LNCAP (cell line): ENCODE measurements around the gene TCF25.

Experiments used
- TF ChIP-seq, protein P1 (sequence below): fragments of 450-650 bp; IDR thresholded peaks from 2 replicates; pipeline ENCODE4 v1.5.1; 2017; ENCODE audit warnings: mild to moderate bottlenecking

Gene TCF25

DNA sequence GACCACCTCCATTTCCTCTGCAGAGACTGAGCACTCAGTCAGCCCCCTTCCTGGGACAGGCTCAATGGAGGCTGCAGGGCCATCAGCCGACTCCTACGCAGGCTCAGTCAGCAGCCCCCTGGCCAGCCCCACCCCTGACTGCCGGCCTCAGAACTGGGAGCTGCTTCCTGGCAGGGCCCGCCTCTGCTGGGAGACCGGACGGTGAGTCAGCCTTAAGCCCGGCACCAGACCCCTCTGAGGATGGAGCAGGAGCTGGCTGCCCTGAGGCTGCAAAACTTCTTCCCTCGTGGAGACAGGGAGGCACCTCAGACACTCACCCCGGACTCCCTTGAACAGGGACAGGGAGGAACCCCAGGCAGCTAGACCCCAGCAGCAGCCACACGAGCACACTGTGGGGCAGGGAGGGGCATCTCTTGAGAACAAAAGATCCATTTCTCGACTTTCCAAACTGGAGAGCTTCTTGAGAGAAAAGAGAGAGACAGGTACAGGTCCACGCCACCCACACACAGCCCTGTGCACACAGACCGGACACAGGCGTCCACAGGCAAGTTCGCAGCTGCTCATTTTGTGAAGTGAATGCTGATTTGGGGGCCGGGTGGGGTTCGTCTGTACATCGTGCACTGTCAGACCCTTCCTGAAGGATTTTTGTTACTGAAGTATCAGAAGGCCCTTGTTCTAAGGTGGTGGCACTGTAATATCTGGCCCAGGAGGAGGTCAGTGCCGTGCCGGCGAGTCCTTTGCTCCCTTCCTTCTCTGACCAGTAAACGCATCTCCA, 48.5 kb downstream of the TCF25 start:
- TF ChIP-seq, protein P1, sequence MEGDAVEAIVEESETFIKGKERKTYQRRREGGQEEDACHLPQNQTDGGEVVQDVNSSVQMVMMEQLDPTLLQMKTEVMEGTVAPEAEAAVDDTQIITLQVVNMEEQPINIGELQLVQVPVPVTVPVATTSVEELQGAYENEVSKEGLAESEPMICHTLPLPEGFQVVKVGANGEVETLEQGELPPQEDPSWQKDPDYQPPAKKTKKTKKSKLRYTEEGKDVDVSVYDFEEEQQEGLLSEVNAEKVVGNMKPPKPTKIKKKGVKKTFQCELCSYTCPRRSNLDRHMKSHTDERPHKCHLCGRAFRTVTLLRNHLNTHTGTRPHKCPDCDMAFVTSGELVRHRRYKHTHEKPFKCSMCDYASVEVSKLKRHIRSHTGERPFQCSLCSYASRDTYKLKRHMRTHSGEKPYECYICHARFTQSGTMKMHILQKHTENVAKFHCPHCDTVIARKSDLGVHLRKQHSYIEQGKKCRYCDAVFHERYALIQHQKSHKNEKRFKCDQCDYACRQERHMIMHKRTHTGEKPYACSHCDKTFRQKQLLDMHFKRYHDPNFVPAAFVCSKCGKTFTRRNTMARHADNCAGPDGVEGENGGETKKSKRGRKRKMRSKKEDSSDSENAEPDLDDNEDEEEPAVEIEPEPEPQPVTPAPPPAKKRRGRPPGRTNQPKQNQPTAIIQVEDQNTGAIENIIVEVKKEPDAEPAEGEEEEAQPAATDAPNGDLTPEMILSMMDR, result no peak

DNA sequence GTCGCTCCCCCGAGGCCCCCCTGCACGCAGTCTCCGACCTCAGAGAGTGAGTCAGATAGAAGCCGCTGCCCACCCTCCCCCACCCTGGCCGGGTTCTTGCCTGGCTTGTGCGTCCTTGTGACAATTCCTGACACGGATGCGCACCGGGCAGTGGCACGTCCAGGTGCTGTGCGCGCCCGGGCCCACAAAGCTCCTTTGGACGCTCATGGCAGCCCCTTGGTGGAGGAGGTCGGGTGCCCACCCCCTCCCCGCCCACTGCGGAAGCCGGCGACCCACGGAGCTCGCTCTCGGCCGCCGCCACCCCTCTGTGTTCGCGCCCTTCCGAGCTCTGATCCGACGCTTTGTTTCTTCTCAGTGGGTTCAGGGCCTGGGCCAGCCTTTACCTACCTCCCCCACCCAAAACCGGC, 49.1 kb downstream of the TCF25 start:
- TF ChIP-seq, protein P1, result no peak

- TF ChIP-seq, protein P1, result no peak
Observed at GRCh38 chr16:89922884-89923639, 49.7 kb downstream of the TCF25 start, which contains the start of gene TUBB3. Gene TUBB3, plus strand, starts transcription at chr16:89923342. Its CDS starts 60 bp downstream, at chr16:89923402.

DNA sequence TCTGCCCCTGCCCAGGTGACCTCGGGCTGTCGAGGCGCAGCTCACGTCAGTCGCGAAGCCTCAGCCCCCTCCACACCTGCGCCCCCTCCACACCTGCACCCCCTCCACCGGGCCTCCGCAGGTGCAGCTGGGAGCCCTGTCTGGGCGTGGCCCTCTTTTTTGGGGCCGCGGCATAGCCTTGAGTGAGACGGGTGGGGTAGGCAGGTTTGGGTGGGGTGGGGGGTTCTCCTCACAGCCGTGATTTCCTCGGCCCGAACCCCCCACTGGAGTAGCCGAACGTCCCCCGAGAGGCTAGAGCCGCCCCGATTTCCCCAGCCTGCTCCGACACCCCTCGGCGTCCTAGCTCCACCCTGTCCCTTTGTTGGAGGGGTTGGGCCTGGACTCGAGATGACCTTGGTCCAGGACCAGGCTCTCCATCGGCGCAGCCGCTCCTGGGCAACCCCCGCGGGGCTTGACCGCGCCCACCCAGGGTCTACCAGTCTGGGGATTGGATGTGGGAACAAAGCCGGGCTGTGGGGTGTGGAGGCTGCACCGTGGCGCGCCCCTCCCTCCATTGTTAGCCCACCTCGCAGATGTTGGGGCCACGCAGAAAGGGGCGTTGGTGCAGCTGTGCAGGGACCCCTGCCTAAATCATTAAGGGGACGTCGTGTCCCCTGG, 50.4 kb downstream of the TCF25 start:
- TF ChIP-seq, protein P1, result no peak

DNA sequence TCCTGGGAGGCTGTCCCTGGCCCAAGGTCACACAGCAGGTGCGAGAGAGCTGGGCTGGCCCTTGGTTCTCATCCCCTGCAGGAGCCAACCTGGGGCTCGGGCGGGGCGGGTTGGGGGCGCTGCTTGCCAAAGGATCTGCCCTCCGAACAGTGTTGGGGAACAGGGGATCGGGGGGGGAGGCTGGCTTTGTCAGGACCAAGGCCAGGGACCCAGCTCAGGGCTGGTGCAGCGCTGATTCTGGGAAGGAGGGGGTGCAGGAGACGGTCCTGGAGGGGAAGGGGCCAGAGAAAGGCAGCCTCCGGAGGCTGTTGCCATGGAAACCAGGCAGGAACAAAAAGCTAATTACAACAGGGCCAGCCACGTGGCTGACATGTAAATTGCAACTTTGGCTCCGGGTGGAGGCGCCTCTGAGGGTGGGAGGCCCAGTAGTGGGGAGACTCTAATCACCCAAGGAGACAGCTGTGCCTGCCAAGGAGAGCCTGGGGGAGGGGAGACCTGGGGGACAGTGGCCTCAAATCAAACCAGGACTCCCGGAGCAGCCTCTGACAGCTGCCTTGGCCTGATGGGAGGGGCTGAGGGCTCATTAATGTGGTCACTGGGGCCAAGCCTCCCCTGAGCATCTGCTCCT, 51.0 kb downstream of the TCF25 start:
- TF ChIP-seq, protein P1, result no peak

- TF ChIP-seq, protein P1, result no peak
Observed at GRCh38 chr16:89924925-89925307, 51.5 kb downstream of the TCF25 start.

DNA sequence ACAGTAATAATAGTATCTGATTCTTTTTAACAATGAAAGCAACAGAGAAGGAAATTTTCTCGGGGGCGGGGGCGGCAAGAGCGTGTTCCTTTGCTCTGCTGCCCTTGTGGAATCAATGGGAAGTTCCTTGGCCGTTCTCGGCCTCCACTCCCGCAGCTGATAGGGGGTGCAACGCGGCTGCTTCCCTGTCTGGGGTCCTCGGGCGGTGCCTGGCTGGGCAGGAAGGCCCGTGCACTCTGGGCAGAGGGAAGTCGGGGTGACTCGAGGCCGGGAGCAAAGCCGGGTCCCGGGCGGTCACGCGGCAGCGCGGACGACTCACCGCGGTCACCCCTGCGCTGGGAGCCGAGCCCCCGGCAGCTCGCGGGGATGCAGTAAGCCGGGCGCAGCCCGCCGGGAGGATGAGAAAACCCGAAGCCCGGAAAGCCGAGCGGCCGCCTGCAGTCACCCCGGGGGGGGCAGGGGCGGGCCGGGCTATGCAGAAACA, 52.2 kb downstream of the TCF25 start:
- TF ChIP-seq, protein P1, result no peak
